HG02642 (cell line): ENCODE measurements around the gene MYH10.

Experiments
- ATAC-seq: cut with Tn5 transposase; IDR thresholded peaks from one replicate; pipeline ENCODE4 v1.9.1; 2021; ENCODE audit warnings: mild to moderate bottlenecking; ENCODE audit not compliant: unreplicated experiment, poor library complexity

Gene MYH10

GRCh38 chr17:8503368-8503767, 127.2 kb downstream of the MYH10 start:
- ATAC-seq: no peak

- ATAC-seq: no peak
Observed at GRCh38 chr17:8502126-8502525, 128.4 kb downstream of the MYH10 start.

DNA sequence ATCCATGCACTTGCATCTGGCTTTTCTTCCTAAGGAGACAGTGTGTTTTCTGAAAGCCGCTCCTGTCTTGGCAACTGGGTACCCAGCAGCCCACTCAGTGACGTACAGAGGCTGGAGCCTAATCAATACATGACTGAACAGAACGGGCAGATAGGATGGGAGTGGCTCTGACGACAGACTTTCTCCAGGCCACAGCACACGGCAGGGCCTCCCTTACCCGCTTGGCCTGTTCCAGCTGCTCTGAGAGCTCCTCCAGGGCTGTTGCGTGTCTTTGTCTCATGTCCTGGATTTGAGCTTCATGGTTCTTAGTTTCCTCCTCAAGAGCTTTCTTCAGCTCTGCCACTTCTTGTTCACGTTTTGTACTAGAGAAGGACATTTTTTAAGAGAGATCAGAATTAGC, 129.9 kb downstream of the MYH10 start:
- no peak for ATAC-seq

GRCh38 chr17:8499614-8500013, 130.9 kb downstream of the MYH10 start:
- no peak for ATAC-seq

DNA sequence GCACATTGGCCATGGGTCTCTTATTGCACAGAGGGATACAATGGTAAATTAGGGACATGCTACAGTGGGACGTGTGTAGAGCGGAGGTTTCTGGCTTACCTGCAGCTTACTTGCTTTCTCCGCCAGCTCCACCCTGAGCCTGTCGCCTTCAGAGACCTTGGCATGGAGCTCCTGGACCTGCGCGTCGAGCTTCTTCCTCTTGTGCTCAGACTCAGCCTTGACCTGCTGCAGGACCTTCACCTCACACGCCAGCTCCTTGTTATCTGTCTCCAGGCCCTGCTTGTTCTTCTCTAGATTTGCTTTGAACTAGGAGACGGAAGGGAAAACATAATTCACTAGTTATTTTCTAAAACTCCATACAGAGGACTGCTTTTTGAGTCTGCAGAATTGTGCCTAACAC, 131.4 kb downstream of the MYH10 start:
- no peak for ATAC-seq

DNA sequence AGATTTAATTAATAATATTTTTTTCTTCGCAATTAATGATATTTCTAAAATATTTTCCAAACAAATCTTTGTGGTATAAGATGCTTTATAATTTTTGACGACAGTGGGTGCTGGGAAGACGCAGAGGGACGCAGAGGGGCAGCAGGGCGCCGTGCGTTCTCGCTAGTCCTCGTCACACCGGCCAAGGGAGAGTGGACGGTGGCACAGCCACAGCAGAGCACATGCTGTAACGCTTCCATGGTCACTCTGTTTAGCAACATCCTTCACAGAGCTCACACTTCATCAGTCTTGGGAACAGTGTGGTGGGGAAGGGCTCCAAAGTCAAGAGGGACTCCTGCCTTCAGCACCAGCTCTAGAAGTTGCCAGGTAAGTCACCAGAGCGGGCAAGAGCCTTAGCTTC, 134.4 kb downstream of the MYH10 start:
- no peak for ATAC-seq

DNA sequence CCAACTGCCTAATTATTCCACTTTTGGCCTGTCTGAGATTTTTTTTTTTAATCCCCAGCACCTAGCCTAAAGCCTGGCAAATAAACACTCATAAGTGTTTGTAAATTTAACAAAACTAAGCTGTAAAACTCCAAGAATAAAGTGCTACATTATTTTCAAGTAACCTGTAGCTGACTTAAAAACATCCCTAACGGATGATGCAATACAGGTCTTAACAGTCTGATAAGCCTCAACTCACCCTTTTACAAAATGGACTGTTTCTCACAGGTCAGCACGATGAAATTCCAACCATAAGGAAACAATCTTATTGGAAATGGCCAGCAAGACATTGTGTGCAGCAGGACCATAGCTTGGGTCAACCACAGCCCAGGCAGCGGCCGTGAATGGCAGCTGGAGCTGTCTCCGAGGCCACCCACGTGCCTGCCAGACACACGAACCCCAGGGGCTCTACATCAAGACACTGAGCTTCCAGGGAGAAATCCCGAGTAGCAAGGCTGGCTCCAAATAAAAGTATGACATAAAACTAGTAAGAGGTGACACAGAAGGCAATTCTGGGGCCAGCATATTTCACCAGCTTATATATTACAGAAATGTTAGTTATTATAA, 135.9 kb downstream of the MYH10 start:
- no peak for ATAC-seq

- no peak for ATAC-seq
Observed at GRCh38 chr17:8494021-8494420, 136.5 kb downstream of the MYH10 start.

DNA sequence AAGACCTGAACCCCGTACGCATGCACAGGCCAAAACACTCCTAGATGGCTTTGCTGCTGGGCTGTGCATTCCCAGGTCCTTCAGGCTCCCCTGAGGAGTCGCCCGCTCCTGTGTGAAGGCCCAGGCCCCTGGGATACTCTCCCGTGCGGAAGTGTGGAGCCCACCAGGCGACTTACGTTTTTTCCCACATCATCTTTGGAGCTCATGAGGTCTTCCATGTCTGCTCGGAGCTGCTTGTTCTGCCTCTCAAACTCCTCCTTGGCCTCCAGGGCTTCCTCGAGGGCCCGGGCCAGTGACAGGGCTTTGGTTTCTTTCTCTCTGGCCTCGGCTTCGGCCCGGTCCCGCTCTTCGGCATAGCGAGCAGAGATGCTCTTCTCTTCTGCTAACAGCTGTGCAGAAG, 138.4 kb downstream of the MYH10 start:
- no peak for ATAC-seq

GRCh38 chr17:8490256-8491023, 140.1 kb downstream of the MYH10 start:
- ATAC-seq: no peak

DNA sequence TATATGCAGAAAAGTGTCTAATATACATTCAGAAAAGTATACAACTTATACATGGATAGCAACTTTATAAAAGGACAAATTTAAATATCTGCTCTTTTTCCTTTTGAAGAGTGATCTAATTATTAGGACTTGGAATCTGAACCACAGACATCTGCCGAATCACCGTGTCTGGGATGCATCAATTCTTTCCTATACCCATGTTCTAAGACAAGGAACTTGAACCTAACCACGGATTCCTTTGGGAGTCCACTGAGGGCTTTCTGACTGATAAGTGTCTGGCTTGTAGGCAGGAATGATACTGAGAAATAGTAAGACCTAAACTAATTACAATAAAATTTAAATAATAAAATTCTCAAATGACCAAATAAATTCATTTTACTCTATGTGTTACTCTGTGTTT, 140.7 kb downstream of the MYH10 start:
- no peak for ATAC-seq

DNA sequence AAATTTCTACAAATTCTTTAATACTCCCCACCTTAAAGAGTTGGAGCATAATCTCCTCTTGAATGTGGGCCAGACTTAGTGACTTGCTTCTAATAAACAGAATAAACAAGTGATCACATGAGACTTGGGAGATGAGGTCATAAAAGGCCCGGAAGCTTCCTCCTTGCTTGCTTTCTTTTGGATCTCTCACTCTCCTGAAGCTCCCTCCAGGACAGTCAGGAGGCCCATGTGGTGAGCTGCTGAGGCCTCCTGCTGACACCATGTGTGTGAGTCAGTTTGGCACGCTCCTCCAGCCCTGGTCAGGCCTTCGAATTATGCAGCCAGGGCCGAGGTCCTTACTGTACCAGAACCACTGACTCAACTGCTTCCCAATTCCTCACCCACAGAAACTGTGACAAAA, 141.6 kb downstream of the MYH10 start:
- ATAC-seq: no peak

- no peak for ATAC-seq
Observed at GRCh38 chr17:8488491-8488890, 142.0 kb downstream of the MYH10 start.

GRCh38 chr17:8487743-8488142, 142.8 kb downstream of the MYH10 start:
- no peak for ATAC-seq

GRCh38 chr17:8487130-8487645, 143.3 kb downstream of the MYH10 start:
- no peak for ATAC-seq

GRCh38 chr17:8485491-8485890, 145.0 kb downstream of the MYH10 start:
- ATAC-seq: no peak

DNA sequence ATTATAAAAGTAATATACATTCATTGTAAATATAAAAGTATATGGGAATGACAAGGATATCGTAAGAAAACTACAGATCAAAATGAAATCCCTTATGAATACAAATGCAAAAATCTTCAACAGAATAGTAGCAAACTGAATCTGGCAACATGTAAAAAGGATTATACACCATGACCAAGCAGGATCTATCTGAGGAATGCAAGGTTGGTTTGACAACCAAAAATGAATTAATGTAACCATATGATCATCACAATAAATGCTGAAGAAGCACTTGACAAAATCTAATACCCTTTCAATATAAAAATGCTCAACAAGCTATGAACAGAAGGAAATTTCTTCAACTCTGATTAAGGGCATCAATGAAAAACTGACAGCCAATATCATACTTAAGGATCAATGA, 146.1 kb downstream of the MYH10 start:
- no peak for ATAC-seq

DNA sequence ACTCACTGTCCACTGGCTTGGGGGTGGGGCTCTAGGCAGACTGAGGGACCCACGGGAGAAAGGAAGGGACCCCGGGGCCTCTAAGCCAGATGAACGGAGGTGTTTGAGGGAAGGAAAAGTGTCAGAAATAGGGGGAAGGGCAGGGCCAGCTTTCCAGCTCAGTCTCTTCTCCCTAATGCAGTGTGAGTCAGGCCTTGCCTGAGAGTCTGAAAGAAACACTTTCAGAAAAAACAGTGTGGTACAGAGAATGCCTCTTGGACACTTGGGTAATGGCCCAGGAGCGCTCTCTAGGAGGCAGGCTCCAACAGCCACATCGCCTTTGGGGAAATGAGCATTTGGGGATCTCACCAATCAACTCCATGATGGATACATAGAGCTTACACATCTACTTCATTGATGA, 148.0 kb downstream of the MYH10 start:
- ATAC-seq: no peak

- ATAC-seq: no peak
Observed at GRCh38 chr17:8481703-8482102, 148.8 kb downstream of the MYH10 start.

- ATAC-seq: no peak
Observed at GRCh38 chr17:8481089-8481488, 149.4 kb downstream of the MYH10 start.

DNA sequence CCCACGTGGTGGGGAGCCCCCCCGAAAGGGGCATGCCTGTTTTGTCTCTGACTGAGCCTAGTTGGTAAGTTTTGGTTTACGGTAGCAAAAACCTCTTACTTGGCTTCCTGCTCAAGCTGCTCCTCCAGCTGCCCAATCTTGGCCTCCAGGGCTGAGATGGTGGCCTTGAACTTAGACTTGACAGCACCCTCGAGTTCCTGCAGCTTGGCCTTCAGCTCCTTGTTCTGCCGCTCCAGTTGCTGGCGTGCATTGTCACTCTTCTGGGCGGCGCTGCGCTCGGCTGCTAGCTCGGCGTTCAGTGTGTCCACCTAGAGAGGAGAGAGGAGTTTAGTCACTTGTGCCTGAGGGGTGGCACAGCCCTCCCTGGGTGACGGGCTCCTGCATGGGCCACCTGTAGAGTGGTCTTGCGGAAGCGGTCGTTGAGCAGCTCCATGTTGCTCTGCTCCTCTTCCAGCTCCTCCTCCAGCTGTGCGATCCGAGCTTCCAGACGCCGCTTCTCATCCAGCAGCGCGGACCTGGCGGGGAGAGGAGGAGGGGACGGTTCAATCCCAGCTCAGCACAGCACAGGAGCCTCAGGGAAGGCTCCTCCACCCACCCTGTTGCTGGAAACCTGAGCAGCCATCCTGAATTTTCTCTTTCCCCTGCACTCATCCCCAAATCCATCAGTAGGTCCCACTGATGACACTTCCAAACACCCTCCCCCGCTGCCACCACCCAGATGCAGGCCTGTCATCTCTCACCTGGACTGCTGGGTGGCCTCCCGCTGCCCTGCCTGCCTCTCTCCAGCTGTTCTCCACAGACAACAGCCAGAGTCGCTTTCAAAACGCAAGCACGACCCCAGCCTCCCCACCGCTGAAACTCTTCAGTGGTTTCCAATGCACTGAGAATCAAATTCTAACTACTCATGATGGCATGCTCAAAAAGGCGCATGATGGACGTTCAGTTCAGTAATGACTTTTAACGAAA, 150.2 kb downstream of the MYH10 start:
- ATAC-seq: no peak
